HG03039 (cell line): ENCODE results near the gene PRKD1.
"Not testable (repeated sequence)": the region's sequence is repeated elsewhere in the genome, so short reads cannot be mapped to it uniquely, and the experiment has no call there.

Source experiments
- ATAC-seq: cut with Tn5 transposase; IDR thresholded peaks from one replicate; pipeline ENCODE4 v1.9.1; 2021; ENCODE audit warnings: mild to moderate bottlenecking, moderate library complexity; ENCODE audit not compliant: unreplicated experiment

Gene PRKD1

GRCh38 chr14:29800961-29801360 is 126.7 kb downstream of the PRKD1 start:
- ATAC-seq, result no peak

DNA sequence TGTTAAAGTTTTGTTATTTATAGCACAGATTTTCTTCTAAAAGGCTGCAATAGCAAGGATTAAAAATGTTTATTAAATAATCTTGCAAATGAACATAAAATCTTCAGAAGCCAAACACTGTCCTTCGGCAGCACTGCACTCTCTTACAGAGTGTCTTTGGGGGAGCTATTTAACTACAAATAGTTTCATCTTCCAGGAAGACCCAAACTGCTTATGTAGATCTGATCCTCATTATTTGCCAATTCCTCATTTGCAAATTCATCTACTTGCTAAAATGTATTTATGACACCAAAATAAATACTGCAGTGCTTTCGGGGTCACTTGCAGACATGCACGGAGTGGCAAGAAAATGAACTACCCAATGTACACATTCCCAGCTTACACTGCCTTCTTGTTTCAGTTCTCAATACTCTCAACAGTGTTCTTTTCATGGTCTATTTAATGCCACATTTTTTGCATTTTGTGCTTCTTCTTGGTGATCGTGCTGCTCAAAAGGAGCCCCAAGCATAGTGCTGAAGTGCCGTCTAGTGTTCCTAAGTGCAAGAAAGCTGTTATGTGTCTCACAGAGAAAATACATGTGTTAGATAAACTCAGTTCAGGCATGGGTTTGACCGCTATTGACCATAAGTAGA is 128.1 kb downstream of the PRKD1 start:
- peak; percentile 75 for ATAC-seq

DNA sequence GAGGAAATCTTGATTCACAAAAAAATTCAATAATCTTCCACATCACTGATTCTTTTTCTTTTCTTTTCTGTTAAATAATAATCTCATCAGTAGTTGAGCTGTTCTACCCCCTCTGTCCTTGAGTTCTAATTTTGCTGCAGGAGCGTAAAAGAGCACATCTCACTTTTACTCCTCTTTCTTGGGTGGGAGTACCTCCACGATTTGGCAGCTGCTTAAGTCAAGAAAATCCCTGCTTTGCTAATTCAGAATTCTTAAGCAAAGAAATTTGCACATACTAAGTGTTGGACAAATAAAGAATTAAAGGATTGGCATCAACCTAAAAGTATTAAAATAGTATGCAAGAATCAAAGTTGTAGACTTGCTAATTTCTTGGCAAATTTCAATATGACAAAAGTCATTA is 128.8 kb downstream of the PRKD1 start:
- ATAC-seq, result no peak

DNA sequence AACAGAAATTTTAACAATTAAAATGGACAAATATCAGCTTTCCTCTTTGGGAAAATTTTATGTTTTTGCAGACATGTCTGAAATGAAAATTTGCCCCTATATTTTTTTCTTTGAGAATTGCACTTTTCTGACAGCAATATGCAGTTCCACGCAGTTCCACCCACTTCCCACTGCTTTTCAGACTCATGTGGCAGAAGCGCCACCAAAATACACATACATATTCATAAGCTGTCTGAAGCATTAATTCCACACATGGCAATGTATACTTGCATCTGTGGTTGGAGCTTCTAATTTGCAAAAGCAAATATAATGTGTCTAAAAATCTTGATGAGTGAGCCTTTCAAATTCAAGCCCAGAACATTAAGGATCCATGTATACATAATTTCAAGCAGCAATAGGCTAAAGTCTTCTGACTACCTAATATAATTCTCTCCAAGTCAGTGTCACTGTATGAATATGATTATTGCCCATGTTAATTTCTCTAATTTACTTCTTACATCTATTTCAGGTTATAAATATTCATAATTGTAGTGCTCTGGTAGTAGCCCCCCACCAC is 129.5 kb downstream of the PRKD1 start:
- ATAC-seq, result no peak

- no peak for ATAC-seq
Observed at GRCh38 chr14:29796853-29797252, 130.8 kb downstream of the PRKD1 start.

GRCh38 chr14:29789475-29789874 is 138.2 kb downstream of the PRKD1 start:
- ATAC-seq, result no peak

GRCh38 chr14:29788093-29788492 is 139.6 kb downstream of the PRKD1 start:
- no peak for ATAC-seq

DNA sequence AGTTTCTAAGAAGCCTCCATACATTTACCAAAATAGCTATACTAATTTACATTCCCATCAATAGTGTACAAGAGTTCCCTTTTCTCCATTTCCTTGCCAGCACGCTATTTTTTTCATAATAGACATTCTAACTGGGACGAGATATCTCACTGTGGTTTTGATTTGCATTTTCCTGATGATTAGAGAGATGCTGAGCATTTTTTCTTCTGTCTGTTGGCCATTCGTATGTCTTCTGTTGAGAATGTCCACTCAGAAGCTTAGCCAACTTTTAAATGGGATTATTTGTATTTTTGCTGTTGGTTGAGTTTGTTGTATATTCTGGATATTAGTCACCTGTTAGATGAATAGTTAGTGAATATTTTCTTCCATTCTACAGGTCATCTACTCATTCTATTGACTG is 144.1 kb downstream of the PRKD1 start:
- ATAC-seq, result no peak

DNA sequence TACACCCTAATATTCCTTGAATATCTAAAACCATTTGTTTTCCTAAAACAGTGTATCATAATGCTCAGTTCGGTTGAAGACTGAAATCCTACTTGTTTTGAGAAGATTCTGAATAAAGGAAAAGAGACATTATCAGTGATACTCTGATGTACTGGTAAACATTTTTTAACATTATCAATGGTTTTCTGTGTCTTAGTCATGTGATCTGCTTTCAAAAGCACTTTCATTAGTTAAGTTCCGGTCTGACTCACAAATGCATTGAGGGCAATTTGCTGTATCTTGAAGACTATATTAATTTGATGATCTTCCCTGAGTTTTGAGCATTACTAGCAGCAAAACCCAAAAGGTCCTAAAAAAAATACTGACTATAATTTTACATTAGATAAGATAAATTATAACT is 145.6 kb downstream of the PRKD1 start:
- ATAC-seq, result no peak

DNA sequence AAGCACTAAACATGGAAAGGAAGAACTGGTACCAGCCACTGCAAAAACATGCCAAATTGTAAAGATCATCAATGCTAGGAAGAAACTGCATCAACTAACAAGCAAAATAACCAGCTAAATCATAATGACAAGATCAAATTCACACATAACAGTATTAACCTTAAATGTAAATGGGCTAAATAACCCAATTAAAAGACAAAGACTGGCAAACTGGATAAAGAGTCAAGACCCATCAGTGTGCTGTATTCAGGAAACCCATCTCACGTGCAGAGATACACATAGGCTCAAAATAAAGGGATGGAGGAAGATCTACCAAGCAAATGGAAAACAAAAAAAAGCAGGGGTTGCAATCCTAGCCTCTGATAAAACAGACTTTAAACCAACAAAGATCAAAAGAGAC is 150.5 kb downstream of the PRKD1 start:
- not testable (repeated sequence) for ATAC-seq

- no peak for ATAC-seq
Observed at GRCh38 chr14:29773990-29774389, 153.7 kb downstream of the PRKD1 start.

- ATAC-seq, result no peak
Observed at GRCh38 chr14:29763342-29763858, 164.2 kb downstream of the PRKD1 start.

DNA sequence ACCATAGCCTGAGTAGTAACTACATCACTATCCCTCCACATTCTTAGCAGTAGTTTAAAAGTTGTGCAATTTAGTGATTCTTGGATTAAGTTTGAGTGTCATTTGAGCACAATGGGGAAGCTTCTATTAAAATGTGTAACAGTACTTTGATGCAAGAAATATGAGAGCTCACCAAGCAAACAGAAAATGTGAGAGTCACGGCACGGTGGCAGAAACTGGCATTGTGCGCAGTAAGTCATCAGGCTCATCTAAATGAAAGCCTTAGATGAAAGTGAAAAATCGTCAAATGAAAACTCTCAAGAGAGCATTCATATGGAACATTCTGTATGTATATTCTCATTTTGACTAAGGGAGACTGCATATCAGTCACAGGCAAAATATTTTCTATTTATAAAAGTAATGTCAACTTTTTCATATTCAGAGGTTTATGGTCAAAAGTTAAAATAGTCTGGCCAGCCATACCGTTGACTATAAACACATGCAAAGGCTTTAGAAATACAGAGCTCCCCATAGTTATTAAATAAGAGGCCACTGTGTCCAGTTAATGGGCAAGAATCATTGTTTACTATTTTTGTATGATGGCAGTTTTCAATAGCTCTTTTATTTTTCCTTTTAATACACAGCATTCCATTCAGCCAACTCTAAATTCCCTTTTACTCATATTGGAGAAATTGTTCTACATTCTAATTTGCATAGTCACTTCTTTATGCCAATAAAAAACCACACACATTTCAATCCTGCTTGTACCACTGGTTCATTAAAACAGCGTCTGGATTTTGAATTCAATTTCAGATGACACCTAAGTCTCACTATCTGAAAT is 167.9 kb downstream of the PRKD1 start:
- ATAC-seq, result peak; percentile 91

DNA sequence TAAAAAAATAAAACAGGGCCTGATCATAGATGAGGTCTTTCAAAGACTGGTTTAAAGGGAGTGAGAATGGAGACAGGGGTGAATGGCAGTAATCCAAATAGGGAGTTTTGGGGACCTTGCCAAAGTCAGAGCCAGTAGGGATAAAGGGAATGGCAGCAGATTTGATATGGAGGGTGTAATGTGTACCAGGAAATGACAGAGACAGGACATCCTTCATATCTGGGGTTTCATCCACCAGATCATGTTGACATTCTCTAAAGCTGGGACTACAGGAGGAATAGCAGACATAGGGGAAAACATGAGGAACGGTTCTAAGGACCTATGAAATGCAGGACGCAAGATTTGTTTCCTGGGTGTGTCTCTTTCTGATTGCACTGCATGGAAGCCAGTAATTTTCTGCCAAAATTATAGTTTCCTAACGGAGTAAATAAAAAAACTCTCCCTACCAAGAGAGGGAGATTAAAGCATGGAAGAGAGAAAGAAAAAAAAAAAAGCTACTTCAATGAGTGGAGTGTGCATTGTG is 169.9 kb downstream of the PRKD1 start:
- no peak for ATAC-seq

- ATAC-seq, result no peak
Observed at GRCh38 chr14:29757188-29757680, 170.4 kb downstream of the PRKD1 start.

DNA sequence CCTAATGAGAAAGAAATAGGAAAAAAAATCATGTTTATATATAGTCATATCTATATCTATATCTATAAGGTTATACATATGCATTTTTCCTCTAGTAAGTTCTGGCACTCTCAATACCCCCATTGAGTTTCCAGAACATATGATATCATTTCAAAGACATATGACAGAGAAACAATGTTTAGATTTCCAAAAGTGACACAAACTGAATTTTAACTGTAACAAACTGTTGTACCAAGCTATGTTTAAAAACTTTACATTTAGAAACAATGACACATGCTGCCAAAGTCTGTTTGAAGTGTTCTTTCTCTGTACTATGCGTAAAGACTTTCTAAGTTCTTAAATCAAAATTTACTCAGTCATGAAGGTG is 171.6 kb downstream of the PRKD1 start:
- no peak for ATAC-seq

GRCh38 chr14:29755311-29756018 is 172.2 kb downstream of the PRKD1 start:
- ATAC-seq, result no peak

GRCh38 chr14:29754134-29754533 is 173.5 kb downstream of the PRKD1 start:
- no peak for ATAC-seq

- no peak for ATAC-seq
Observed at GRCh38 chr14:29752221-29752923, 175.3 kb downstream of the PRKD1 start.

- ATAC-seq, result no peak
Observed at GRCh38 chr14:29749829-29750228, 177.8 kb downstream of the PRKD1 start.
